HepG2 (cell line): ENCODE data around the gene CSTPP1. TPM values are rescaled to one million over a fixed set of nuclear protein-coding genes. Genes with fewer than 3 reads are reported as not detected.

ENCODE experiments used
- ATAC-seq: fragments of 200-7000 bp; cut with Tn5 transposase; 3 replicates; pipeline ENCODE4 v1.9.1; 2020; ENCODE audit warnings: mild to moderate bottlenecking, moderate library complexity
- BruUV-seq: library from RNA; stranded (reverse); fragments of 400-500 nt; replicated peaks from 2 replicates; lab custom pipeline; 2021; lab: Mats Ljungman, UMichigan
- CTCF ChIA-PET: fragments of 300-600 bp; formaldehyde crosslinking; extraction: SDS; loops from one replicate; lab custom pipeline; 2021; ENCODE audit warnings: low total read pairs, inconsistent platforms, low intra/inter-chr PET ratio; lab: Yijun Ruan, JAX
- POLR2A ChIA-PET: fragments of 350-600 bp; sonication (Branson Sonifier 250); formaldehyde crosslinking; loops from one replicate; lab custom pipeline; 2020; ENCODE audit warnings: antibody characterized with exemption, inconsistent platforms; lab: Yijun Ruan, JAX
- DNase-seq: peaks from one replicate; pipeline ENCODE4 v3.0.0-alpha.2; 2015; ENCODE audit warnings: low spot score
- FAIRE-seq: peaks from 3 replicates; lab custom pipeline; 2011; peaks lifted over from hg19 to GRCh38; lab: Jason Lieb, UNC
- H2AFZ ChIP-seq: one replicate; pipeline ENCODE4 v1.6.1; 2011; ENCODE audit warnings: low read length, inconsistent platforms
- H3K27ac ChIP-seq: fragments of 300-600 bp; 3 replicates; pipeline ENCODE4 v1.8.0; 2011; ENCODE audit warnings: mixed run types, mild to moderate bottlenecking, mixed read lengths, low read length, inconsistent platforms; ENCODE audit not compliant: insufficient read depth; ENCODE audit errors: extremely low read length
- H3K27me3 ChIP-seq, 2 experiments: fragments of 200-600 bp in 1 of 2; 2 replicates in 1 of 2; 3 replicates in 1 of 2; pipeline versions ENCODE4 v1.6.0 to v1.8.0; 2011; ENCODE audit warnings: low read length in 2 of 2, mild to moderate bottlenecking in 2 of 2, moderate library complexity in 2 of 2, inconsistent platforms in 1 of 2; ENCODE audit not compliant: insufficient read depth in 2 of 2, control insufficient read depth in 1 of 2
- H3K36me3 ChIP-seq, 2 experiments: fragments of 200-600 bp in 1 of 2; replicated peaks in 1 of 2; 2 replicates in 1 of 2; 3 replicates in 1 of 2; pipeline versions ENCODE4 v1.5.1 to v1.8.0; 2011; ENCODE audit warnings: low read length in 2 of 2, inconsistent platforms in 1 of 2; ENCODE audit not compliant: insufficient read depth in 2 of 2, control insufficient read depth in 1 of 2
- H3K4me1 ChIP-seq: 2 replicates; pipeline ENCODE4 v1.5.1; 2012; ENCODE audit warnings: low read length, inconsistent platforms; ENCODE audit not compliant: insufficient read depth
- H3K4me2 ChIP-seq: 2 replicates; pipeline ENCODE4 v1.6.0; 2011; ENCODE audit warnings: low read depth, low read length, inconsistent platforms
- H3K4me3 ChIP-seq, 3 experiments: fragments of 200-600 bp in 1 of 3; sonication (generic), shearing (Covaris generic) in 1 of 3; replicated peaks in 1 of 3; 2 replicates each; pipeline ENCODE4 v1.5.1; 2011 to 2016; ENCODE audit warnings: low read length in 3 of 3, inconsistent platforms in 2 of 3, low read depth in 2 of 3, mild to moderate bottlenecking in 2 of 3, control low read depth in 1 of 3, mixed read lengths in 1 of 3; ENCODE audit not compliant: insufficient read depth in 1 of 3
- H3K79me2 ChIP-seq: one replicate; pipeline ENCODE4 v1.6.1; 2011; ENCODE audit warnings: low read length, inconsistent platforms; ENCODE audit not compliant: insufficient read depth
- H3K9ac ChIP-seq: 2 replicates; pipeline ENCODE4 v1.6.0; 2011; ENCODE audit warnings: mild to moderate bottlenecking, low read depth, low read length, inconsistent platforms; ENCODE audit not compliant: insufficient read depth
- H3K9me3 ChIP-seq: 2 replicates; pipeline ENCODE4 v1.5.1; 2012; ENCODE audit warnings: mild to moderate bottlenecking, low read length
- H4K20me1 ChIP-seq: 2 replicates; pipeline ENCODE4 v1.6.0; 2011; ENCODE audit warnings: inconsistent platforms, mild to moderate bottlenecking, low read length, moderate library complexity; ENCODE audit not compliant: insufficient read depth
- ATF7 ChIP-seq, 2 experiments: fragments of 450-650 bp in 1 of 2; sonication (generic) in 1 of 2; formaldehyde crosslinking in 1 of 2; IDR thresholded peaks; 2 replicates each; pipeline versions ENCODE4 v1.4.0 to v1.6.1; 2016 to 2020; ENCODE audit warnings: antibody characterized with exemption in 1 of 2, mild to moderate bottlenecking in 1 of 2, missing genetic modification reagents in 1 of 2
- MAFK ChIP-seq, 2 experiments: IDR thresholded peaks in 1 of 2; conservative IDR thresholded peaks in 1 of 2; 2 replicates each; pipeline ENCODE4 v1.6.1; 2011; ENCODE audit warnings: improper control_type of control experiment in 2 of 2, low read length in 2 of 2
- ZNF101 ChIP-seq: sonication (generic); formaldehyde crosslinking; IDR thresholded peaks from 2 replicates; pipeline ENCODE4 v1.4.0; 2020; ENCODE audit warnings: mild to moderate bottlenecking, low read depth, missing genetic modification reagents, borderline replicate concordance
- WGBS: methylation state at CpG from one replicate; pipeline ENCODE4 v1.1.6; 2017; ENCODE audit warnings: low lambda C conversion rate; 5-methylcytosine and 5-hydroxymethylcytosine counted together
- in situ Hi-C: cut with HindIII; loops from 2 replicates; pipeline ENCODE4 v1.10.0; 2017; ENCODE audit warnings: low pct_unique_long_range_greater_than_20kb; ENCODE audit not compliant: extremely low pct_ligation_motif_present
- intact Hi-C: fragments of 100-400 bp; cut with micrococcal nuclease; formaldehyde crosslinking; loops from one replicate; pipeline ENCODE4 v1.10.0; 2022; ENCODE audit not compliant: unreplicated experiment
- polyA plus RNA-seq, 8 experiments: library from polyadenylated mRNA; depleted of rRNA in 3 of 8; stranded (reverse) in 7 of 8; unstranded in 1 of 8; fragments of >200 nt; fragmentation: Illumina TruSeq in 4 of 8; extraction: Trizol in 4 of 8; gene quantifications; 2 replicates each; pipeline versions ENCODE4 v1.2.1 to v1.2.3, GENCODE V29; 2011 to 2016; ENCODE audit warnings: low read depth in 4 of 8, missing spikeins in 1 of 8, mixed read lengths in 1 of 8; ENCODE audit not compliant: insufficient read depth in 1 of 8
- total RNA-seq, 5 experiments: library from RNA; depleted of rRNA; stranded (reverse); fragments of >200 nt; fragmentation: Illumina TruSeq; extraction: Trizol; gene quantifications; 2 replicates each; pipeline ENCODE4 v1.2.3, GENCODE V29; 2016; ENCODE audit warnings: low read depth in 1 of 5
- TF ChIP-seq, protein P1 (sequence below): sonication (generic); formaldehyde crosslinking; IDR thresholded peaks from 2 replicates; pipeline ENCODE4 v1.8.1; 2023; ENCODE audit warnings: missing genetic modification reagents, mild to moderate bottlenecking, borderline replicate concordance

Gene CSTPP1
- total and polyA plus RNA-seq, 2 of the 13 experiments (the other 11 are each of a cell fraction or from before 2014, with no cell fraction given) = 12.3 to 14.6 TPM

DNA sequence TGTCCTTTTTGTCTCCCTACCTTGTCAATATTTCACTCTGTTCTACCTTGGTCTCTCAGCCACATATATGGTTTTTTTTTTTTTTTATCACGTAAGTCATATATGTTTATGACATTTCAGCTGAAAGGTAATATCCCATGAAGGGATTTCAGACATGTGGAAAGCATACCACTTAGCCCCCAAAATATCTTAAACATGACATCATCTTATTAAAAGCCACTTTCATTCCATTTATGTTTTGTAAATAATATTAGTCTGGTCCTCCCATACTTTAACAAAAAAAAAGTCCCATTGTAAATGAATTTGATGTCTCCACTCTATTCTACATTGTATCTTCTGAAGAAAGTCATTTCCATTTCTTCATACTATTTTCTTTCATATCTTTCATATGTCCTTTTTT, 85.4 kb downstream of the CSTPP1 start:
- no peak overlapping the region for H3K27ac ChIP-seq
- H3K9ac ChIP-seq = no peak overlapping the region
- H2AFZ ChIP-seq = no peak overlapping the region
- TF ChIP-seq, protein P1, sequence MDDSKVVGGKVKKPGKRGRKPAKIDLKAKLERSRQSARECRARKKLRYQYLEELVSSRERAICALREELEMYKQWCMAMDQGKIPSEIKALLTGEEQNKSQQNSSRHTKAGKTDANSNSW (CRISPR knock-in tag) = no peak
- TF ChIP-seq ATF7 (IDR thresholded peaks at IDR 0.05) (peak; percentile 84), ATF7 (CRISPR knock-in tag; IDR thresholded peaks at IDR 0.05) (no peak)
- intact Hi-C loops = no loop called here
- no peaks in the 10 kb centered on the region for H4K20me1 ChIP-seq
- FAIRE-seq (no peak), DNase-seq (no peak), ATAC-seq (no peak)
- H3K27me3 ChIP-seq = no peaks in the 10 kb centered on the region
- WGBS = 97% methylated on average over 1 of the region's 1 CpG
- no peak overlapping the region for H3K4me2 ChIP-seq
- no peaks in the 10 kb centered on the region for H3K9me3 ChIP-seq
- H3K79me2 ChIP-seq = no peaks in the 10 kb centered on the region
- CTCF ChIA-PET = no interaction called here
- POLR2A ChIA-PET = no interaction called here
- no peak overlapping the region for H3K4me3 ChIP-seq
- no peaks in the 10 kb centered on the region for H3K36me3 ChIP-seq
- BruUV-seq = no TSS peak
- in situ Hi-C loops = no loop called here
- no peaks in the 10 kb centered on the region for H3K4me1 ChIP-seq

DNA sequence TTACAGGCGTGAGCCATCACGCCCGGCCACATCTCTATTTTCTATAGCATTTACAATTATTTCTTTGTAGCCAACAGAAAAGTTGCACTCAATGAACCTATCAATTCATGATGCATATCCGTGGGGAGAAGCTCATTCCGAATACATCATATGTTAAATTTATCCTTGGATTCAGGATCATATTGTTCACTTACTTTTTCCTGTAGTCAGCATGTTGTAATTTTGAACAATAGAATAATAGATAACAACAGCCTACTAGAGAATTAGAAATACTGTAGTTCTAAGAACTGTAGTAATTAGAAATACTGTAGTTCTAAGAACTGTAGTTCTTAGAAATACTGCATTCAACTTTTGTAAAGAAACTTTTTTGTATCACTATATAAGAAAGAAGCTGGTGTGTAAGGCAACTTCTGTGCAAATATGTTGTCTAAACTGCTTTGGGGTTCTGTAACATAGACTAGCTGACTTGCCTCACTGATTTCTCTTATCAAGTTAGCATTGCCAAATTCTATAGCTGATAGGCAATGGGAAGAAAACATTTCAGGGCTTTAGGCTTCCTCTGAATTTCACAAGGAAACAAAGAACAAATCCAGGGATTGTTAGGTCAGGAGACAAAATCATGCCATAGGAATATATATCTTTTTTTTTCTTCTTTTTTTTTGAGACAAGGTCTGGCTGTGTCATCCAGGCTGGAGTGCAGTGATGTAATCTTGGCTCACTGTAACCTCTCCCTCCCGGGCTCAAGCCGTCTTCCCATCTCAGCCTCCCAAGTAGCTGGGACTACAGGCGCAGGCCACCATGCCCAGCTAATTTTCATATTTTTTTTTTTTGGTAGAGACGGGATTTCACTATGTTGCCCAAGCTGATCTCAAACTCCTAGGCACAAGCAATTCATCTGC, 91.9 kb downstream of the CSTPP1 start:
- BruUV-seq = no TSS peak
- Histone ChIP-seq H3K9ac (no peak overlapping the region), H3K27me3 (no peaks in the 10 kb centered on the region), H3K36me3 (no peaks in the 10 kb centered on the region), H2AFZ (no peak overlapping the region), H3K4me3 (no peak overlapping the region), H3K79me2 (no peaks in the 10 kb centered on the region), H3K4me2 (no peak overlapping the region), H3K27ac (no peak overlapping the region), H4K20me1 (no peaks in the 10 kb centered on the region), H3K4me1 (no peaks in the 10 kb centered on the region), H3K9me3 (no peaks in the 10 kb centered on the region)
- in situ Hi-C loops (no loop called here), intact Hi-C loops (no loop called here)
- 97% methylated on average over 8 of the region's 9 CpGs for WGBS
- TF ChIP-seq MAFK (conservative IDR thresholded peaks at IDR 0.05 in 1 of 2, IDR thresholded peaks at IDR 0.05 in 1 of 2; ENCODE audit: low read length in 2 of 2) = peak in 1 of 2 experiments; percentile 23; a peak in 1 of 4 replicates
- TF ChIP-seq ZNF101 (CRISPR knock-in tag) = no peak
- no peak for DNase-seq
- no peak for FAIRE-seq
- POLR2A ChIA-PET = no interaction called here
- CTCF ChIA-PET = no interaction called here
- no peak for ATAC-seq
